Measurements from ENCODE around the gene KCND2. TPM values are rescaled to one million over a fixed set of nuclear protein-coding genes. Genes with fewer than 3 reads are reported as not detected.
A peak's percentile ranks its signal among the peaks of the same experiment; 100 is the strongest.
"Not testable (repeated sequence)": the region's sequence is repeated elsewhere in the genome, so short reads cannot be mapped to it uniquely, and the experiment has no call there.

The KCND2 gene
- 0.27 and 0.29 TPM in 2 replicates for total RNA-seq

DNA sequence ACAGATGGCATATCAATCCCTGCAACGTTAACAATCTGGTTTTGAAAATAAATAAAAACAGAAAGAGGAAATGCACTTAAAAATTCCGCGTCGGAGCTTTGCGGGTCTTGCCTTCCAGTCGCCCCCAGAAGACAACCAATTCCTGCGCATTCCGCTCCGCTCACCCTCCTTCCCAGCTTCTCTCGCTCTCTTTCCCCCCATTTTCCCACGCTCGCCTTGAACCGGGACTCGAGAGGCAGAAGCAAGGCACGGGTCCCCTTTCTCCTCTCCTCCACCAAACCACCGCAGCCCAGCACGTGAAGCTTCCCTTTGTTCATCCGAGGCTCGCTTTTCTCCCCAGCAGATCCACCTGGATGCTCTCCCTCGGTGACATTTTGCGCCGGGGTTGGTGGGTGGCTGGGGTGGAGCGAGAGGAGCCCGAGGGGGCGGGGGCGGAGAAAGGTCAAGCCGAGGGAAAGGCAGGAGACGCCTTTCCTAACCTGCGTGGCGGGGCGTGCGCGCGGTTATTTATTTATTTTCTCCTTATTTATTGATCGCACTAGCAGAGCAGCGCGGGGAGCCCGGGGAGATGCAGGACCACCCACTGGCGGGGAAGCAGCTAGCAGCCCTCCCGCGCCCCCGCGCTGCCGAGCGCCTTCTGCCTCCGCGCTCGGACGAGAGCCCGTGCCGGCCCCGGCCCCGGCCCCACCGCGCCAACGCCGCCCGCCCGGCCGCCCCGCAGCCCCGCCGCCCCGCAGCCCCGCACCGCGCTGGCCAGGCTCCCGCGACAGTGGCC lies at the start of gene KCND2:
TSS of gene KCND2 (plus strand) at position 475 of the 775 bp plus-strand sequence.
- TF ChIP-seq, protein P1, sequence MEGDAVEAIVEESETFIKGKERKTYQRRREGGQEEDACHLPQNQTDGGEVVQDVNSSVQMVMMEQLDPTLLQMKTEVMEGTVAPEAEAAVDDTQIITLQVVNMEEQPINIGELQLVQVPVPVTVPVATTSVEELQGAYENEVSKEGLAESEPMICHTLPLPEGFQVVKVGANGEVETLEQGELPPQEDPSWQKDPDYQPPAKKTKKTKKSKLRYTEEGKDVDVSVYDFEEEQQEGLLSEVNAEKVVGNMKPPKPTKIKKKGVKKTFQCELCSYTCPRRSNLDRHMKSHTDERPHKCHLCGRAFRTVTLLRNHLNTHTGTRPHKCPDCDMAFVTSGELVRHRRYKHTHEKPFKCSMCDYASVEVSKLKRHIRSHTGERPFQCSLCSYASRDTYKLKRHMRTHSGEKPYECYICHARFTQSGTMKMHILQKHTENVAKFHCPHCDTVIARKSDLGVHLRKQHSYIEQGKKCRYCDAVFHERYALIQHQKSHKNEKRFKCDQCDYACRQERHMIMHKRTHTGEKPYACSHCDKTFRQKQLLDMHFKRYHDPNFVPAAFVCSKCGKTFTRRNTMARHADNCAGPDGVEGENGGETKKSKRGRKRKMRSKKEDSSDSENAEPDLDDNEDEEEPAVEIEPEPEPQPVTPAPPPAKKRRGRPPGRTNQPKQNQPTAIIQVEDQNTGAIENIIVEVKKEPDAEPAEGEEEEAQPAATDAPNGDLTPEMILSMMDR (IDR thresholded peaks at IDR 0.05; ENCODE audit: insufficient read depth, low read length, poor library complexity, severe bottlenecking), result no peak
- peaks cover 24% of the 10 kb centered on the region for H3K27me3 ChIP-seq (ENCODE audit: control insufficient read depth, insufficient read depth, low read length)
- DNase-seq (ENCODE audit: low read depth), result no peak
- H3K36me3 ChIP-seq (ENCODE audit: control insufficient read depth, insufficient read depth, low read length), result no peaks in the 10 kb centered on the region
- H3K4me3 ChIP-seq (ENCODE audit: low read depth, low read length), result peak within 1 kb of the TSS; percentile 52

DNA sequence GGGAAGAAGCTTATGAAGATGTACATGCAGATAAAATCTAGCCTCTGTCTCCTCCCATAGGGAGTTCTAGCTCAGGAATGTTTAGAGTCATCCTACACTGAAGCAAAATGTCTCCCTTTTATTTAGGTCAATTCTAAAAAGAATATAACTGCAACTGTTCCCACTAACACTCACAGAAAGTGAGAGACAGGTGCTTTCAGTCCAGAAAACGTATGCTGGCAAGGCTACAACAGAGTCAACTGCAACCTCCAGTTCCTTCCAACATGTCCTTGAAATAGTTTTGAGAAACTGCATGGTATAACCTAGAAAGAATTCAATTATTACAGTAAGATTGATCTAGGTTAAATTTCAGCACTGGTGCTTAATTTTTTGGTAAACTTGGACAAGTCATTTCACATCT lies 46.8 kb upstream of the KCND2 start:
- Histone ChIP-seq H3K27me3 (ENCODE audit: control insufficient read depth, insufficient read depth, low read length) (no peaks in the 10 kb centered on the region), H3K36me3 (ENCODE audit: control insufficient read depth, insufficient read depth, low read length) (no peaks in the 10 kb centered on the region), H3K4me3 (ENCODE audit: low read depth, low read length) (no peak overlapping the region)
- no peak for DNase-seq (ENCODE audit: low read depth)
- TF ChIP-seq, protein P1 (IDR thresholded peaks at IDR 0.05; ENCODE audit: insufficient read depth, low read length, poor library complexity, severe bottlenecking), result no peak

DNA sequence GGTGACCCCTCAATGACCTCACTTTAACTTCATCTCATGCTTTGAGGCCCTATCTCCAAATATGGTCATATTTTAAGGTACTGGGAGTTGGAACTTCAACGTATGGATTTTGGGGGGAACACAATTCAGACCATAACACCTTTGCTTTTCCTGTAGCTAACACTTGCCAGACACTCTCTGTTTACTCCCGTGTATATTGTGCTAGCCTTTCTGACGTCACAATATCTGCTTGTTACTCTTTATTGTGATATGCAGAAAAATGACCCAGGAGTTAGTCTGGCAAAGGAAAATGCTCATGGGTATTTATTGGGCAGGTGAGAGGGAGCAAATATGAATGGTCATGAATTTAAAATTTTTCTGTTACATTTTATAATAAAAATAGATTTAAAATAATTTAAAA lies 45.7 kb upstream of the KCND2 start:
- Histone ChIP-seq H3K4me3 (ENCODE audit: low read depth, low read length) (no peak overlapping the region), H3K36me3 (ENCODE audit: control insufficient read depth, insufficient read depth, low read length) (no peaks in the 10 kb centered on the region), H3K27me3 (ENCODE audit: control insufficient read depth, insufficient read depth, low read length) (no peaks in the 10 kb centered on the region)
- TF ChIP-seq, protein P1 (IDR thresholded peaks at IDR 0.05; ENCODE audit: insufficient read depth, low read length, poor library complexity, severe bottlenecking), result no peak
- no peak for DNase-seq (ENCODE audit: low read depth)

DNA sequence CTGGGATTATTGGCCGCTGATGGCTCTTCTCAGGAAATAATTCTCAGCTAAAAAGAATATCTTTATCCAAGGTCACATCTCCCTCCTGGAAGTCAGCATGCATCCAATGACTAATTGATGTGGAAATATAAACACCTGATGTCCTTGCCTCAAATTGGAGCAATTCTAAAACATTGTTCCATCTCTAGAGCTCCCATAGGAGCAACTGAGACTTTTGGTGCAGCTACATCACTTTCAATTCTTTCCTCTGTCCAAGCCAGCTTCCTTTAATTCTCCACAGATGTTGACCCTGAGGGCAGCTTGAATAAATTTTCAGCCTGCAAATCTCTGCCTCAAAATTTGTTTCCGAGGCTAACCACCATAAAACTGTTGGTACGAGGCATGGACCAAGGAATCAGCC lies 43.9 kb upstream of the KCND2 start:
- no peaks in the 10 kb centered on the region for H3K27me3 ChIP-seq (ENCODE audit: control insufficient read depth, insufficient read depth, low read length)
- H3K4me3 ChIP-seq (ENCODE audit: low read depth, low read length), result no peak overlapping the region
- no peak for DNase-seq (ENCODE audit: low read depth)
- no peaks in the 10 kb centered on the region for H3K36me3 ChIP-seq (ENCODE audit: control insufficient read depth, insufficient read depth, low read length)
- TF ChIP-seq, protein P1 (IDR thresholded peaks at IDR 0.05; ENCODE audit: insufficient read depth, low read length, poor library complexity, severe bottlenecking), result no peak

DNA sequence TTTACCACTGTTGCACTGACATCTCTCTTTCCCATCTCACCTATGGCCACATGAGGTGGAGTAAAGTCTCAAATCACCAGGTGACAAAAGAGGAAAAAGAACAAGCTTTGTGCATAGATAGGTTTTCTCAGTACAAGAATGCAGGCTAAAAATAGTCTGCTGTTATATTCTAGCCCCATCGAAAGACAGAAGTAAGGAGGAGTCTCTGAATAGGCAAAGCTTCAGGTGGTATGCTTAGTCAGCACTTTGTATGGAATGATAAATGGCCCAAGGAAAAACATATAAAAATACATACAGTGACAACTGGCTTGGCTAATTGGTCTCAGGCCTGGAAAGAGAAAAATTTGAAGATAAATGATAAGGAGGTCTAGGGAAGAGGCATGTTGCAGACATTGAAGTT lies 39.6 kb upstream of the KCND2 start:
- H3K27me3 ChIP-seq (ENCODE audit: control insufficient read depth, insufficient read depth, low read length), result no peaks in the 10 kb centered on the region
- TF ChIP-seq, protein P1 (IDR thresholded peaks at IDR 0.05; ENCODE audit: insufficient read depth, low read length, poor library complexity, severe bottlenecking), result no peak
- H3K4me3 ChIP-seq (ENCODE audit: low read depth, low read length), result no peak overlapping the region
- H3K36me3 ChIP-seq (ENCODE audit: control insufficient read depth, insufficient read depth, low read length), result no peaks in the 10 kb centered on the region
- DNase-seq (ENCODE audit: low read depth), result no peak

DNA sequence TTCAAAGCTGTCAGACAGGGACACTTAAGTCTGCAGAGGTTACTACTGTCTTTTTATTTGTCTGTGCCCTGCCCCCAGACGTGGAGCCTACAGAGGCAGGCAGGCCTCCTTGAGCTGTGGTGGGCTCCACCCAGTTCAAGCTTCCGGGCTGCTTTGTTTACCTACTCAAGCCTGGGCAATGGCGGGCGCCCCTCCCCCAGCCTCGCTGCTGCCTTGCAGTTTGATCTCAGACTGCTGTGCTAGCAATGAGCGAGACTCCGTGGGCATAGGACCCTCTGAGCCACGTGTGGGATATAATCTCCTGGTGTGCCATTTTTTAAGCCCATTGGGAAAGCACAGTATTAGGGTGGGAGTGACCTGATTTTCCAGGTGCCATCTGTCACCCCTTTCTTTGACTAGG lies 32.6 kb upstream of the KCND2 start:
- not testable (repeated sequence) for H3K36me3 ChIP-seq (ENCODE audit: control insufficient read depth, insufficient read depth, low read length); H3K27me3 ChIP-seq (ENCODE audit: control insufficient read depth, insufficient read depth, low read length); H3K4me3 ChIP-seq (ENCODE audit: low read depth, low read length); DNase-seq (ENCODE audit: low read depth)

Measured in kidney epithelial cell (primary cell).